Large intestine (tissue), 3 donors: ENCODE results near the gene POPDC3. TPM values are rescaled to one million over a fixed set of nuclear protein-coding genes. Genes with fewer than 3 reads are reported as not detected.

ENCODE experiments used
- DNase-seq, 2 donors: peaks; one replicate each; pipeline versions ENCODE4 v3.0.0 to v3.0.0-alpha.2; 2013
- H3K27ac ChIP-seq: one replicate; pipeline ENCODE4 v1.5.1; 2013; ENCODE audit warnings: low read length
- H3K27me3 ChIP-seq: 2 replicates; pipeline ENCODE4 v1.6.1; 2013; ENCODE audit warnings: low read length; ENCODE audit not compliant: control insufficient read depth, insufficient read depth
- H3K36me3 ChIP-seq: 2 replicates; pipeline ENCODE4 v1.6.1; 2013; ENCODE audit warnings: low read length; ENCODE audit not compliant: control insufficient read depth, insufficient read depth
- H3K4me1 ChIP-seq: one replicate; pipeline ENCODE4 v1.6.1; 2013; ENCODE audit warnings: low read length; ENCODE audit not compliant: control insufficient read depth, insufficient read depth
- H3K4me3 ChIP-seq: one replicate; pipeline ENCODE4 v1.5.1; 2013; ENCODE audit warnings: low read length
- H3K9me3 ChIP-seq: one replicate; pipeline ENCODE4 v1.6.1; 2013; ENCODE audit warnings: mild to moderate bottlenecking, low read depth, low read length, moderate library complexity; ENCODE audit not compliant: control insufficient read depth
- WGBS: methylation state at CpG from one replicate; pipeline ENCODE4 v1.1.5; 2013; ENCODE audit warnings: low lambda C conversion rate; ENCODE audit not compliant: insufficient coverage; 5-methylcytosine and 5-hydroxymethylcytosine counted together
- polyA plus RNA-seq: library from polyadenylated mRNA; unstranded; fragments of 120-200 nt; gene quantifications from one replicate; pipeline ENCODE4 v1.2.1, GENCODE V29; 2013

Gene POPDC3
- polyA plus RNA-seq, 1 donor = 1.0 TPM

- 83% methylated on average over 1 of the region's 1 CpG for WGBS
- no peaks in the 10 kb centered on the region for H3K27me3 ChIP-seq
- H3K4me1 ChIP-seq = no peaks in the 10 kb centered on the region
Observed at GRCh38 chr6:105212587-105212986, 32.8 kb upstream of the POPDC3 start.

GRCh38 chr6:105211831-105212230 is 32.0 kb upstream of the POPDC3 start:
- H3K4me1 ChIP-seq = no peaks in the 10 kb centered on the region
- no peaks in the 10 kb centered on the region for H3K36me3 ChIP-seq
- DNase-seq = no peak
- no peak overlapping the region for H3K27ac ChIP-seq
- no peaks in the 10 kb centered on the region for H3K27me3 ChIP-seq
- 100% methylated on average over 1 of the region's 3 CpGs for WGBS
- H3K9me3 ChIP-seq = no peaks in the 10 kb centered on the region
- H3K4me3 ChIP-seq = no peak overlapping the region

More at GRCh38 chr6:105212587-105212986, 32.8 kb upstream of the POPDC3 start:
- no peaks in the 10 kb centered on the region for H3K36me3 ChIP-seq
- no peak overlapping the region for H3K4me3 ChIP-seq
- no peak for DNase-seq
- no peaks in the 10 kb centered on the region for H3K9me3 ChIP-seq
- no peak overlapping the region for H3K27ac ChIP-seq

GRCh38 chr6:105210932-105211531 is 31.2 kb upstream of the POPDC3 start:
- H3K27ac ChIP-seq = no peak overlapping the region
- H3K9me3 ChIP-seq = no peaks in the 10 kb centered on the region
- H3K4me3 ChIP-seq = no peak overlapping the region
- WGBS = no CpG with 5 or more reads among the region's 1 CpG
- H3K4me1 ChIP-seq = no peaks in the 10 kb centered on the region
- DNase-seq = no peak
- H3K27me3 ChIP-seq = no peaks in the 10 kb centered on the region
- H3K36me3 ChIP-seq = no peaks in the 10 kb centered on the region

GRCh38 chr6:105209950-105210706 is 30.3 kb upstream of the POPDC3 start:
- no peaks in the 10 kb centered on the region for H3K4me1 ChIP-seq
- no peaks in the 10 kb centered on the region for H3K9me3 ChIP-seq
- no peaks in the 10 kb centered on the region for H3K36me3 ChIP-seq
- H3K4me3 ChIP-seq = no peak overlapping the region
- no peaks in the 10 kb centered on the region for H3K27me3 ChIP-seq
- no peak overlapping the region for H3K27ac ChIP-seq
- peak in 1 of 2 donors; percentile 38 for DNase-seq
- no CpG with 5 or more reads among the region's 5 CpGs for WGBS

- Histone ChIP-seq H3K9me3 (no peaks in the 10 kb centered on the region), H3K27ac (no peak overlapping the region), H3K36me3 (no peaks in the 10 kb centered on the region), H3K27me3 (no peaks in the 10 kb centered on the region), H3K4me3 (no peak overlapping the region), H3K4me1 (no peaks in the 10 kb centered on the region)
- 100% methylated on average over 1 of the region's 6 CpGs for WGBS
- DNase-seq = no peak
Observed at GRCh38 chr6:105207524-105208269, 27.9 kb upstream of the POPDC3 start.

GRCh38 chr6:105204768-105205167 is 25.0 kb upstream of the POPDC3 start:
- WGBS = no CpG with 5 or more reads among the region's 4 CpGs
- Histone ChIP-seq H3K27me3 (no peaks in the 10 kb centered on the region), H3K4me1 (no peaks in the 10 kb centered on the region), H3K27ac (no peak overlapping the region), H3K36me3 (no peaks in the 10 kb centered on the region), H3K9me3 (no peaks in the 10 kb centered on the region), H3K4me3 (no peak overlapping the region)
- DNase-seq = no peak

- H3K27me3 ChIP-seq = no peaks in the 10 kb centered on the region
- H3K4me3 ChIP-seq = no peak overlapping the region
- H3K27ac ChIP-seq = no peak overlapping the region
- DNase-seq = no peak
- no peaks in the 10 kb centered on the region for H3K4me1 ChIP-seq
- no peaks in the 10 kb centered on the region for H3K36me3 ChIP-seq
- no peaks in the 10 kb centered on the region for H3K9me3 ChIP-seq
- WGBS = no CpG with 5 or more reads among the region's 1 CpG
Observed at GRCh38 chr6:105204331-105204730, 24.5 kb upstream of the POPDC3 start.

GRCh38 chr6:105202486-105202885 is 22.7 kb upstream of the POPDC3 start:
- Histone ChIP-seq H3K4me3 (no peak overlapping the region), H3K9me3 (no peaks in the 10 kb centered on the region), H3K4me1 (no peaks in the 10 kb centered on the region), H3K27me3 (no peaks in the 10 kb centered on the region), H3K36me3 (no peaks in the 10 kb centered on the region), H3K27ac (no peak overlapping the region)
- no peak for DNase-seq
- WGBS = 80% methylated on average over 1 of the region's 4 CpGs

- Histone ChIP-seq H3K27me3 (no peaks in the 10 kb centered on the region), H3K4me3 (no peak overlapping the region), H3K36me3 (no peaks in the 10 kb centered on the region), H3K9me3 (no peaks in the 10 kb centered on the region), H3K27ac (no peak overlapping the region), H3K4me1 (no peaks in the 10 kb centered on the region)
- no peak for DNase-seq
- 83% methylated on average over 2 of the region's 6 CpGs for WGBS
Observed at GRCh38 chr6:105200133-105200730, 20.4 kb upstream of the POPDC3 start.

GRCh38 chr6:105199711-105200110 is 19.9 kb upstream of the POPDC3 start:
- no peaks in the 10 kb centered on the region for H3K4me1 ChIP-seq
- H3K27ac ChIP-seq = no peak overlapping the region
- no peaks in the 10 kb centered on the region for H3K27me3 ChIP-seq
- 80% methylated on average over 1 of the region's 6 CpGs for WGBS
- H3K36me3 ChIP-seq = no peaks in the 10 kb centered on the region
- H3K4me3 ChIP-seq = no peak overlapping the region
- DNase-seq = no peak
- H3K9me3 ChIP-seq = no peaks in the 10 kb centered on the region
